Anterior cingulate cortex (tissue), 58 donors: ENCODE data around the gene RAB31.
"Not testable (repeated sequence)": the region's sequence is repeated elsewhere in the genome, so short reads cannot be mapped to it uniquely, and the experiment has no call there.

ENCODE experiments used
- DNase-seq, 58 donors: peaks; one replicate each; lab custom pipeline; 2025; lab: John Stamatoyannopoulos, UW

Gene RAB31

DNA sequence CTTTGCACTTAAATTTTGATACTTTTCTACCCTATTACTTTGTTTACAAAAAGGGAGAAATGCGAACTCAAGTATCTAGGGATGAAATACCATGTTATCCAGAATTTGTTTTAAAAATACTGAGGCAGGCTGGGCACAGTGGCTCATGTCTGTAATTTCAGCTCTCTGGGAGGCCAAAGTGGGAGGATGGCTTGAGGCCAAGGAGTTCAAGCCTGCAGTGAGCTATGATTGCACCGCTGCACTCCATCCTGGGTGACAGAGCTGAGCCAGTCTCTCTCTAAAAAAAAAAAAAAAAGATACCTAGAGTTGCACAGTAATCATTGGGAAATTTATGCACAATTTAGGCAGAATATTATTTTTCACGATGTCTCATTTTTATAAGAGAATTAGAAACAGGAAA is 193.3 kb downstream of the RAB31 start:
- DNase-seq: no peak

DNA sequence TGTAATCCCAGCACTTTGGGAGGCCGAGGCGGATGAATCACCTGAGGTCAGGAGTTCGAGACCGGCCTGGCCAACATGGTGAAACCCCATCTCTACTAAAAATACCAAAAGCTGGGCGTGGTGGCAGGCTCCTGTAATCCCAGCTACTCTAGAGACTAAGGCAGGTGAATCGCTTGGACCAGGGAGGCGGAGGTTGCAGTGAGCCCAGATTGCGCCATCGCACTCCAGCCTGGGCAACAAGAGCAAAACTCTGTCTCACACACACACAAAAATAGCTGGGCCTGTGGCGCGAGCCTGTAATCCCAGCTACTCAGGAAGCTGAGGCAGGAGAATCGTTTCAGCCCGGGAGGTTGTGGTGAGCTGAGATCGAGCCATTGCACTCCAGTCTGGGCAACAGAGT is 194.2 kb downstream of the RAB31 start:
- not testable (repeated sequence) for DNase-seq

DNA sequence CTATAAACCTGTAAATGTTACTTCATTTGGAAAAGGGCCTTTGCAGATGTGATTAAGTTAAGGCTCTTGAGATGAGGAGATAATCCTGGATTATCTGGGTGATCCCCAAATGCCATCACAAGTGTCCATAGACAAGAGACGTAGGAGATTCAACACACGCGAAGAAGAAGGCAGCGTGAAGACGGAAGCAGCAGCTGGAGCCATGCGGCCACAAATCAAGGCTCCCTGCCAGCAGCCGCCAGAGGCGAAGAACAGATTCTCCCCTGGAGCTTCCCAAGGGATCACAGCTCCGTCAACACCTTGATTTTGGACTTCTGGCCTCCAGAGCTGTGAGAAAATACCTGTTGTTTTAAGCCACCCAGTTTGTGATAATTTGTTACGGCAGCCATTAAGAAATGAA is 194.7 kb downstream of the RAB31 start:
- no peak for DNase-seq

DNA sequence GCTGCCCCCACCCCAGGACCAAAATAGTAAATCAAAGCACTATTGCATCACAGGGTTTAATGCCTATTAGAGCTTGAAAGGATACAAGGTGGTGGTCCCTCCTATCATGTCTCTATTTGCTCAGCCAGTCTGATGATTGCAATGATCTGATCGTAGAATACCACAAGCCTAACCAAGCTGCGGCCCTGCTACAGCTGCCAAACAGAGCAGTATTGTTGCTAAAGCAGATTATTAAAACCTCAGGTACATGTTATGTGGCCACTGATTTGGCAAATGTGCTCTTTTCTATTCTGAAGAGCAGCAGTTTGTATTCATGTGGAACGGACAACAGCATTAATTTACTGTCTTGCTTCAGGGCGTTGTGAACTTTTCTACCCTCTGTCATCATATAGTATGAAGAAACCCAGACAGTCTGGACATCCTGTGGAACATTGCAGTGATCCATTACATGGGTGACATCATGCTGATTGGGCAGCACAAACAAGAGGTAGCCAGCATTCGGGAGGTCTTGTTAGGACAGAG is 197.4 kb downstream of the RAB31 start:
- no peak for DNase-seq

DNA sequence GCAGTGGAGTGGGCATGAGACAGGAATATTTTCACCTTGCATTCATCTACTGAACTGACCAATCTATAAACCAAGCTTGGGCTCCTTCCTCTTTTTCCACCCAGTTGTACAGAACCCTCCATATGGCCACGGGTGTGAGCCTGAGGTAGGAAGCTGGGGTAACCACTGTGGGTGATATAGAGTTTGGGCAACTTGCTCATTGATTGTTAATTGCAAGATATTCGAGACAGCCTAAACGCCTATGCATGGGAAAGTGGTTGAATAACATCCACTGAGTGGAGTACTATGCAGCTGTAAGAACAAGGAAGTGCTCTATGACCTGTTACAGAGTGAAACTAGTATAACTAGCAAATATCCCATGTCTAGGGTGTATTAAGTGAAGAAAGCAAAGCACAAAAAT is 198.4 kb downstream of the RAB31 start:
- DNase-seq: no peak

DNA sequence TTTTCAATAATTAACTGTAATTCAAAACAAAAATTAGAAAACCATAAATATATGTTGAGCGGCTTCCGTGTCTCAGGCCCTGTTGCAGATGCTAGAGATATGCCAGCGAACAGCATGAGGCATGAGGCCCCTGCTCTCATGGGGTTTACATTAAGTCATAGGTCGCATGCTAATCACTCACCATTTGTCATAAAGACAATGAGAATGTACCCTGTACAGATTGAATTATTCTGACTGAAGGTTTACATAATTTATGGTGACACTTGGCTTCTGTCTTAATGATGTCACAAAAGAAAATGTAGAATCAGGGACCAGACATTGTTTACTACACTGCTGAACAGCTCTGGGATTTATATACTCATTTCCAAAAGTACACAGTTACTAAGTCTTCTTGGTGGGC is 199.8 kb downstream of the RAB31 start:
- DNase-seq: no peak

DNA sequence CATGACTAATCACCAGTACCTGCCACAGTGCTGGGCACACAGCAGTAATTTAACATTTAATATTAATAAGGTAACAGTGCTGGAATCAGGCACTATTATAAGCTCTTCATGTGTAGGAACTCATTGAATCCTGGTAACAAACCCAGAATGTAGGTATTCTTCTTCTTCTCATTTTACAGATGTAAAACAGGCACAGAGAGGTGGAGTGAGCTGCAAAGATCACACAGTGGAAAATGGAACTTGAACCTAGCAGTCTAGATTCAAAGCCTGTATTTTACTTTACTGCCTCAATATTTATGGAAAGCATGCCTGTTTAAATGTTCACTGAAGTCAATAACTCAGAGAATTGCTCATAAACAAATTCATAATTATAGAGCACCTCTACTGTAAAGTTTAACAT is 202.0 kb downstream of the RAB31 start:
- DNase-seq: no peak

DNA sequence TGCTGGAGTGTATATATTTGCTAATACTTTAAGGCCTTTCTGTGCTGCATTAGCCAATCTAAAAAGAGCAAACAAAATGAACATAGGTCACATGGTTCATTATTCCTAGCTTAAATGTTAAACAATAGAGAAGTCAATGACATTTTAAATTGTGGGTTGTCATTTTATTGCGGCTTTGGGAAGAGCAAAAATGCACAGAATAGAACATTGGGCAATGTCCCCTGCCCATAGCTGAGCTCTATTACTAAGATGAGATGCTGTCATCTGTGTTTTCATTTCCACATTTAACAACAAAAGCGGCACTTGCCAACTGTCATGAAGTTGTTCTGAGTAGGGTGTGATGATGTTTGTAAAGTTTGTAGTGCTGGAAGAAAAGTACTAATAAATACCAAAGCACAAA is 202.6 kb downstream of the RAB31 start:
- no peak for DNase-seq

DNA sequence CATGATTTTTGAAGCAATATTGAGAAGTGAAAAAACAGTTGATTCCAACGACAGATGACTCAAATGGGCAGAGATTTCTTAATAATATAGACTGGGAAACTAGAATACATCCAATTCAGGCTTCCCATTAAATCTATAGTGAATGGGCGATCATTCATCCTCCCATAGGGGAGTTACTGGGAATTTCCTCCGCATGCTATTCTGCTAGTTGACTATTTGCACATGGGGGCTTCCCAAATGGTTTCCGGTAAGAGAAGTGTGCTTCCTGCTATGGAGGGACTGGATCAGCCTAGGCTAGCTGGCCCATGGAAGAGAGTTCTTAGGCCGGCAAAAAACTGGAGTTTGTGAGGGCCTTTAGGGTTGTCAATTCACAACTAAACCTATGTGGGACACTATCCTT is 203.1 kb downstream of the RAB31 start:
- no peak for DNase-seq
